NCI-H524 treated with DMSO at 0.1 percent for 48 hours (cell line): ENCODE data around the gene ATP12A.

Source experiments
- DNase-seq: peaks from one replicate; lab custom pipeline; 2025; lab: John Stamatoyannopoulos, UW

ATP12A gene

DNA sequence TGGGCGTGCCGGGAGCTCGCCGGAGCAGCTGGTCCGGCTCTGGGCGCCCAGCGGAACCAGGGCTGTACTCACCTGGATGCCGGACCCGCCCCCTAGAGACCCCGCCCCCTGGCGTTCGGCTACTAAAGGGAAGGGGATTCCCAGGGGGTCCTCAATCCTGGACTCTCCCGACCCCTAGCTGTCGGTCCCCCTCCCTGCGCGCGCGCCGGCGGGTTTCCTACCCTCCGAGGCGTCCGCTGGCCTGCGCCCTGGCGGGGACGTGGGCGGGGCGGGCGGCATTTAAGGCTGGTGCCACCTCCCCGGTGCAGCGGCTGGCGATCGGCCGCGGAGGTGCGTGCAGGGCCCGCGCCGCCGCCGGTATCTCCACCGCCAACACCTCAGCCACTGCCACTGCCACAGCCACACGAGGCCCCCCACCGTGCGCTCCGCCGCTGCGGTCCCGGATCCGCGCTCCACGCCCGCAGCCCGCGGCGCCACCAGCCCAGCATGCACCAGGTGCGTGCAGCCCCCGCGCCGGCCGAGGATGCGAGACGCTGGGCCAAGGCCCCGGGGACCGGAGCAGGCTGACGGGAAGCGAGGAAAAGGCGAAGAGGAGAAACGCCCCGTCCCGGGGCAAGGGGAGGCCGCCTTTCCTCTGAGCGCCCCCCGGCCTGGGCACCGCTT lies at the start of gene ATP12A:
Gene ATP12A, plus strand, starts transcription at position 151 of the 663 bp plus-strand sequence. Its CDS starts 336 bp downstream, at position 487.
- no peak for DNase-seq

DNA sequence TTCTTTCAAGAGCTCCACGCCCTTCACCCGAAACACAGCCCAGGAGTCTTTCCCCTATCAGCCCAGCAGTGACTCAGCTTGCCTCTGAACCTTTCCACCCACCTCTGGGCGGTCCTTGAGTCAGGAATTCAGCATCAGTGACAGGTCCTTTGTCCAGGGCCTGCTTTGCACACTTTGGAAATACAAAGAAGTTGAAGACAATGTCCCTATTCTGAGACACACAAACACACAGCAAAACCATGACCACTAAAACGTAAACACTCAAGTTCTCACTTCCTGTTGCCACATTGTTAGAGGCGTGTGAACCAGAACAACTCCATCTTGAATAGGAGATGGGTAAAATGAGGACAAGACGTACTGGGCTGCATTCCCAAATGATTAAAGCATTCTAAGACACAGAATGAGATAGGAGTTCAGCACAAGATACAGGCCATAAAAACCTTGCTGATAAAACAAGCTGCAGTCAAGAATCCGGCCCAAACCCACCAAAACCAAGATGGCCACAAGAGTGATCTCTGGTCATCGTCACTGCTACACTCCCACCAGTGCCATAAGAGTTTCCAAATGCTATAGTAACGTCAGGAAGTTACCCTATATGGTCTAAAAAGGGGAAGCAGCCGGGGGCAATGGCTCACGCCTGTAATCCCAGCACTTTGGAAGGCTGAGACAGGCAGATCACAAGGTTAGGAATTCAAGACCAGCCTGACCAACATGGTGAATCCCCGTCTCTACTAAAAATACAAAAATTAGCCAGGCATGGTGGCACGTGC lies 49.2 kb upstream of the ATP12A start:
- DNase-seq: no peak

DNA sequence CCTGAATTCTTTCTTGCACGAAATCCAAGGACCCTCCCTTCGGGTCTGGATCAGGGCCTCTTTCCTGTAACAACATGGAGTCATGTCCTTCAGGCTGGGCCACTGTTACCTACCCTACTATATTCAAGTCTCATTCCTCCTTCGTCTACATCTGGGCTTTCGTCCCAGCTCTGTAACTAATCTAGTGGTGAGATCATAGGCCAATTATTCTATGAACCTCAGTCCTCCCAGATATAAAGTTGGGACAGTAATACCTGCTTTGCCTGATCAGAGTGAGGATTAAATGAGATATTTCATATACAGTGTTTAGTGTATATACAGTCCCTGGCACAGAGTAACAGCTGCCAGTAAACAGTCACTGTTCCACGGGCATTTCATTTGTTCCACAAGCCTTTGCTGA lies 48.3 kb upstream of the ATP12A start:
- DNase-seq: no peak

DNA sequence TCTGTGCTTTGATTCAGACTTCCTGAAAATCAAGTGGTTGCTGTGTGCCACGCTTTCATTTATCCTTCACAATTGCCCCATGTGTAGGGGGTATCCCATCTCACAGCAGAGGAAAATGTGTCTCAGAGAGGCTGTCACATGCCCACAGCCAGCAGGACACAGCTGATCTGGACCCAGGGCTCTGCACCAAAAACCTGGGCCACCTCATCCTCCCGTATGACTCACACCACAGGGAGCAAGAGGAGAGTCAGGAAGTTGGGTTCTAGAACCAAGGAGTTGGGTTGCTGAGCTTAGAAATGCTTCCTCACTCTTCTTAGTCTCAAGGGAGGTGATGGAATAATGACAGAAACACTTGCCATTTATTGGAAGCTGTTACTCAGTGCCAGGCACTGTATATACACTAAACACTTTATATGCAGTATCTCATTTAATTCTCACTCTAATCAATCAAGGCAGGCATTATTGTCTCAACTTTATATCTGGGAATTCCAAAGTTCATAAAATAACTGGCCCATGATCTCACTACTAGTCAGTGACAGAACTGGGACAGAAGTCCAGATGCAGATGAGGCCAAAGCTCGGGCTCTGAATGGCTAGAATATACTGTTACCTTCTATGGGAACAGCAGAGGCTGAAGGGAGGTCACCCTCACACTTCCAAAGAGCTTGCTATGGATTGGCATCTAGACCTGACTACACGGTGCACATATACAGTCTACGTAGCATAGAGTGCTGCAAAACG lies 47.7 kb upstream of the ATP12A start:
- no peak for DNase-seq

DNA sequence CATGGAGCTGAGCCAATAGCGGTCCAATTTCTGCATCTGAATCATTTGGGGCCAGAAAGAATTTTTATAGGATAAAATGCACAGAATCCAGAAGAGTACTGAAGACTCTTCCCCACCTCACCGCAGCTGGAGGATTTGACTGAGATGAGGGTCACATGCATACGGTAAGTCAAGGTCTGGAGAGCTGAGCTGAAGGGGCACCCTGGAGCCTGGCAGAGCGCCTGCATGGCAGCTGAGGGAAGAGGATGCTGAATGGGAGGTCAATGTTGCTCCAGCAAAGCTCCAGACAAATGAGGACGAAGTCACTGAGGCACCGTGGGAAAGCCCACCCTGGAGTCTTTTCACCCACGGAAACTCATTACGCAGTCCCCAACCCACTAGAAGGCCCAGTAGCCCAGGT lies 43.4 kb upstream of the ATP12A start:
- no peak for DNase-seq

DNA sequence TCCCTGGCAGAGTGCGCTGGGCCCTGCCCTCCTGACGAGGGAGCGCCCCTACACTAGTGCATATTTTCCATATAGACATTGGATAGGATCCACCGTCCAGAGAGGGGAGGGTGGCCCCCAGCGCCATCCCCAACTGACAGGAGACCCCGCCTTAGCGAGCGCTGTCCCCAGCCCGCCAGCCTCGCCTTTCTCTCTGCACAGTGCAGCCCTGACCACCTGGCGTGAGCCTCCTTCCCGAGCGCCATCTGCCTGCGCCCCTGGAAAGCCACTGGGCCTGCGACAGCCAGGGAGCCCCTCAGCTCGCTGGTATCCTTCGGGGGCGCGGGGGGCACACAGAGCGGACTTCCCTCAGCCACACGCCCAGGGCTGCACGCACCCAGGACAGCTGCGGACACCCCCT lies 42.1 kb upstream of the ATP12A start:
- no peak for DNase-seq

DNA sequence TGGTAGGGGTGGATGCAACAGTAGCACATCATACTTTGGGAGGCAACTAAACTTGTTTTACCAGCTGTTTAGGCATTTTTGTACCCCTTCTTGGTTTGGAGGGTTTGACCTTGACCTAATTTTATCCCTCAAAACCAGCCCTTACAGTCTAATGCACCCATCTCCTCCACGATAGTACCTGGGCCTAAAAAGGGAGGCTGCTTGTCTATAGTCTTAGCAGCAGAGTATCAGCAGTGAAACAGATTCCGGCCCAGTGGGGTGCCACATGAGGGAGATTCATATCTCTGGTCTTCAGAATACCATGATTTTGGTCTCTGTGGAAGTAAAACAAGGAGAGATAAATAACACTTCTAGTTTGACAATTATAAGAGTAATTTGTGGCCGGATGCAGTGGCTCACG lies 39.5 kb upstream of the ATP12A start:
- no peak for DNase-seq

DNA sequence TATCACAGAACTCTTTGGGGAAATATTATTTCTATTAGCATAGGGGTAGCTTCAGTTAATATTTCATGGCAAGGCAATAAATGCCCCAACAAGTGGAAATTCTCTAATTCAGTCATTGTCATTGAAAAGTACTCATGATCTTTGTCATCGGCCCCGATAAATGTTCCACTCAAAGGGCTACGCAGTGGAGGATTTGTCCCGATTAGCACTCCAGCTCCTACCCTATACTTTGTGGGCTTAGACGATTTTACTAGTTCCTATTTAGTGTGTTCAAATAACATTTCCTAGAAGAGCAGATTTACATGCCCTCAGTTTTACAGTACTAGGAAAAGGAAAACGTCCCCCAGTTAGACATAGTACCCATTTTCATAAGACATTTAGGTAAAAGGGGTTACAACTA lies 38.0 kb upstream of the ATP12A start:
- DNase-seq: no peak

DNA sequence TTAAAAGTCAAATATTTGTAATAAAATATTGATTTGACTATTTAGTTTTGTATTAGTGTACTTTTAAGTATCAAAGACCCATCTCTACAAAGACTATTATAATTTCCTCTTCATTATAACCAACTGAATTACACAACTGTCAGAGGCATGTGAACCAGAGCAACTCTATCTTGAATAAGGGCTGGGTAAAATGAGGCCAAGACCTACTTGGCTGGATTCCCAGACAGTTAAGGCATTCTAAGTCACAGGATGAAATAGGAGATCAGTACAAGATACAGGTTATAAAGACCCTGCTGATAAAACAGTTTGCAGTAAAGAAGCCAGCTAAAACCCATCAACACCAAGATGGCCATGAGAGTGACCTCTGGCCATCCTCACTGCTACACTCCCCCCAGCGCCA lies 36.2 kb upstream of the ATP12A start:
- DNase-seq: no peak

DNA sequence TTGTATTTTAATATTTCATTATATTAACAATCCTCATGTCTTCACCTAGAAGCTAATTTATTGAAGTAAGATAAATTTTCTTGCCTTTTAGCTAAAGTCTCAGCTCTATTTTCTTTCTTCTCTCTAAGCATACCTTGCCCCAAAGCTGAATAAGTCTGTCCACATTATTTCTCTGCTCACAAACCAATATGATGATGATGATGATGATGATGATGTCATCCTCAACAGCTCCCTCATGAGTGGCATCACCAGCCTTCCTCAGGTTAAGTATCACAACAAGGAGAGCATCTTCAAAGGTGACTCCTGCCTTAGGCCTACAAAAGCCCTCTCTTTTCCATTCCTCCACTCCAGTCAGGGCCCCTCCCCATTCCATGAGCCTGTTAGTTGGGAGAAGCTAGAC lies 31.9 kb upstream of the ATP12A start:
- DNase-seq: no peak

DNA sequence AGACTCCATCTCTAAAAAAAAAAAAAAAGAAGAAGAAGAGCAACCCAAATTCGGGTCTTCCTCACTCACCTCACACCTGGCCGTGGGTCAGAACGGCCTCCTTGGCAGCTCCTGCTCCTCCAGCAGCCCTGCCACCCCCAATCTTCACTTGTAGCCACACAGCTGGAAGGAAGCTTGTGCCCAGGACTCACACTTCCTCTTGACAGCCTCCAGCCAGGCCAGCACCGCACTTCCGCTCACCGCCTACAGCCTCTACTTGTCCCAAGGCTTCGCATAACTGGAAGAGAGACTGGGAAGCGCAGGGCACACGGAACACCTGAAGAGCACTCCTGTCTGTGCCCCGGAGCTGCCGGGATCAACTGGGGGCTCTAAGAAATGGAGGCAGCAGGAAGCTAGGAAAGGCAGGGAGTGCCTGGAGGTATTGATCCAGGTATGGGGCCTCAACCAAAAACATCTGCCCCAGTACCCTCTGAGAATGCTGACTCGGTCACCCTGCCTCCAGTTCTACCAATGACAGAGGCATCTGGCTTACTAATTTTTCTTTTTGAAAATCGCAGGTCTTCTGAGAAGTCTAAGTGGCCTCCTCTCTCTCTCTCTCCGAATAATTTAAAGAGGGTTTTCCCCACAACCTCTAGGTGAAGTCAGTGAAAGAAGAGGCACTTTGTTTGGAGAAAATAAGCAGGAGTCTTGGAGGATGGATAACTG lies 31.1 kb upstream of the ATP12A start:
- no peak for DNase-seq

DNA sequence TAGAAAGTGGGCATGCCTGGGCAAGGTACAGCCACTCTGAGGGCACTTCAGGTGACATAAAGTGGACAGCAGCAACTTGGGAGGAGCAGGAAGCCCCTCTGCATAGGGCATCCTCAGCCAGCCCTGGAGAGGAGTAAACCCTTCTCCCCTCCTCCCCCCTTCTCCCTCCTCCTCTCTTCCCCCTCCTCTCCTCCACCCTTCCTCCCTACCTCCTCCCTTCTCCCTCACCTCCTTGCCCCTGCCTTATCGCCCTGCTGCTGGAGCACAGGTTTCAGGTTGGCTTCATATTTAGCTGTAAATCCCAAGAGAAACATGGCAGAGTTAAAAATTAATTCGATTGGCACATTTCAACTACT lies 30.5 kb upstream of the ATP12A start:
- DNase-seq: no peak

DNA sequence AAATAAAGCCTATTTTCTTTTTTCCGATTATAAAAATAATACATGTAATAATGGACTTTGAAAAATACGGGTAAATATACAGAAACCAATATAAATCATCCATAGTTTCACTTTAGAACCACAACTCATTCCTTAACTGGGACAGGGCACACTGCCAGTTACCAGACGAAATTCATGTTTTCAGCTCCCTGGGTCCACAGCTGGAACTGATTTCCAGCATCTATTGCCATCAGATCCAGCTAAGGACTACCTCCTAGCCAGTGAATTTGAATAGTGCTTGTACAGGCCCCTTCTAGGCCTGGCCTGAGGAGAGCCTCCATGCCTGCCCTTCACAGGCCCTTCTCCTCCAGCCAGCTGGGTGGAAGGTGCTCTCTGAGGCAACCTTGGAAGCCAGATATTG lies 30.0 kb upstream of the ATP12A start:
- DNase-seq: no peak

DNA sequence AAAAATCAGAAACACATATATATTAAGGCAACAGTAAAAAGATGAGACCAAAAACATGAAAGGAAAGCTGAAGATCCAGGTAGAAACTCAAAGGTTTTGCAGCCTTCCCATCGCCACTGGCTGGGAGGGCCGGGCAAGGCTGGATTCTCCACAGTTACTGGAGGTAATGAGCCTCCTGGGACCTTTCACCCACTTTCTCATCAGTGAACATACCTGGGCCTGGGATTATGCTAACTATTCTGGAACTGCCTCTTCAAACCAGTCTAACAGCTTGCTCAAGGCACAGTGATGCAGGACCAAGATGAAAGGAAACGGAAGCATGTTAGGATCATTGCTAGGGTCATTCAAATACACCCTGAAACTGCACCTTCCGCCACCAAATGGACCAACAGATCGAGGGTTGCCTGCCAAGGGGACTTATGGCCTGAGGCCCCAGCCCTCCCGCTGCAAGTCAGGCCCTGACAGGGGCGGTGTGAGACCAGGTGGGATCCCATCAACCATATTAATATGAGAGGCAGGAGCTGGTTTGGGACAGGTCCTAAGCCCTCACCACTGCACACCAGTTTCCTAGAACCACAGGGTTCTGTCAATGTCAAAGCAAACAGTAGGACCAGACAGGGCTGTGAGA lies 28.4 kb upstream of the ATP12A start:
- no peak for DNase-seq

DNA sequence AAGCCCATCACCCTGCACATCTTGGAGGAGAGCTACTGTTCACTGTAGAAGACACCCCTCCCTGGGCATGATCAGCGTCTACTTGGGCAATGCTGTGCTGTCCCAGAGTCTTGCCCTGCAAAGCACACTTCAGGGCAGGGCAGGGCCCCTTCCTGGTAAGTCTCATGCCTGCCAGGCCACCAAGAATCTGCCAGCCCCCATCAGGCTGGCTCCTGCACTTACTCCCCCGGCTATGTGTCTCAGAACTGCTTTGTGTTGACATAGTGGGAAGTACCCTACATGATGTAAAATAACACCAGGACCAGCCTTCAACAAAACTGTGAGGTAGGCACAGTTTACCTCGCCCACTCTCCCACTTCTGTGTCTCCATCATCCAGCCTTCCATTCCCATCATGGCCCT lies 27.8 kb upstream of the ATP12A start:
- no peak for DNase-seq

DNA sequence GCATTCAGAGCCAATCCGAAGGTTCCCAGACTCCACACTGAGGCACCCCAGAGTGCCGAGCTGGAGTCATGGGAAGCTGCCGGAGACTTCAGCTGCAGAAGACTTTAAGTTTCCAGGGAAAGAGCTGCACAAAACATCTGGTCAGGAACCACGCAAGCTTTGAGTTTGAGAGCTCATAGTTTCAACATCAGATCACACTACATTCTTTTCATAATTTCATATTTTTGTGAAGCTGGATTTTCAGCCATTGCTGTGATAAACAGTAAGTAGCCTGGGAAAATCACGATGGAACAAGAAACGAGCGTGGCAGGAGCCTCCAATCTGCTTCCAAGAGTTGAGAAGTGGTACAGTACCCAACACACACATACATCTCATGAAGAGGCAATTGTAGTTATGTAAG lies 25.5 kb upstream of the ATP12A start:
- DNase-seq: no peak

DNA sequence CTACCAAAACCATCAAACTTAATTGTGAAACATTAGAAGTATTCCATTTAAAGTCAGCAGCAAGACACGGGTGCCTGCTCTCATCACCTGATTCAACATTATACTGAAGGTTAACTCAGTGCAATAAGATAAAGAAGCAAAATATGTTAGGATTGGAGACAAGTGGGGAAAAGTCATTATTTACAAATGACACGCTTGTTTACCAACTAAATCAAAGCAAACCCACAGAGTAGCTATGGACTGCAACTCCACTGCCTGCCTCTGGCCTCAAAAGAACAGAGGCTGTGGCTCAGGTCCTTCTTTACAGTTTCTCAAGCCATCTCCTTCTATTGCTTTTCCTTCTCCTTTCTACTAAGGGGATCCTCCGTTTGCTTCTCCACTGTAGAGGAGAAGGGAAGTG lies 21.0 kb upstream of the ATP12A start:
- DNase-seq: no peak

DNA sequence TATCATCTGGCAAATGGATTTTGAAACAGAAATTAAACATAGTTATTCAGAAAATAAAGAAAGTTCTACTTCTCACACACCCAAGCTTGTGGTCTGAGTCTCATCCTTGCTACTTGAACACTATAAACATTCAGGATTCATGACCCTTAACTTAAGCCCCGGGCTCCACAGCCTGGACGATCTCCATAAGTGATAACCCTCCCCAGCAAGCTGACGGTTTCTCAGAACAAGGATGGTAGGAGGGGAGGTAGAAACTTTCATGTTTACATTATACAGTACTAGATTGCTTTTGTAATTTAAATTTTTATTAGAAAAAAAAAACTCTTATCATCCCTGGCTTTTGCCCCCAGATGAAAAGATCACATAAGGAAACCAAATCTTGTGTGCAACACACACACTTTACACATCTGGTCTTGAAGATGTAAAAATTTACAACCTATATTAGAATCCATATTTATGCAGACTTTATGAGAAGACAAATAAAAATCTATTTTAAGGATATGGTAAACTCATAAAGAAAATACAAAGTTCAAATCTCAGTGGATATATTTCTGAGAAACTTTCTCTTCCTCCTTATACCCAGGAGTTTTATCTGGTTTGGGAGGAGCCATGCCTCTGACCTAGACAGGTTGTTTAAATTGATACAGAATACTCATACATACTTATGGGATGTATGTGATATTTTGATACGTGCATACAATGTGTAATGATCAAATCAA lies 20.0 kb upstream of the ATP12A start:
- no peak for DNase-seq

DNA sequence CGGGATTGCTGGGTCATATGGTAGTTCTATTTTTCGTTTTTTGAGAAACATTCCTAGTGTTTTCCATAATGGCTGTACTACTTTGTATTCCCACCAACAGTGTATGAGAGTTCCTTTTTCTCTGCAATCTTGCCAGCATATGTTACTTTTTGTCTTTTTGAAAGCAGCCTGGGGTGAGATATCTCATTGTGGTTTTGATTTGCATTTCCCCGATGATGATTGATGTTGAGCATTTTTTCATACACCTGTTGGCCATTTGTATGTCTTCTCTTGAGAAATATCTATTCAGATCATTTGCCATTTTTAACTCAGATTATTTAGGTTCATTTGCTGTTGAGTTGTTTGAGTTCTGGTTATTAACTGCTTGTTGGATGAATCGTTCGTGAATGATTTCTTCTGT lies 18.5 kb upstream of the ATP12A start:
- no peak for DNase-seq

DNA sequence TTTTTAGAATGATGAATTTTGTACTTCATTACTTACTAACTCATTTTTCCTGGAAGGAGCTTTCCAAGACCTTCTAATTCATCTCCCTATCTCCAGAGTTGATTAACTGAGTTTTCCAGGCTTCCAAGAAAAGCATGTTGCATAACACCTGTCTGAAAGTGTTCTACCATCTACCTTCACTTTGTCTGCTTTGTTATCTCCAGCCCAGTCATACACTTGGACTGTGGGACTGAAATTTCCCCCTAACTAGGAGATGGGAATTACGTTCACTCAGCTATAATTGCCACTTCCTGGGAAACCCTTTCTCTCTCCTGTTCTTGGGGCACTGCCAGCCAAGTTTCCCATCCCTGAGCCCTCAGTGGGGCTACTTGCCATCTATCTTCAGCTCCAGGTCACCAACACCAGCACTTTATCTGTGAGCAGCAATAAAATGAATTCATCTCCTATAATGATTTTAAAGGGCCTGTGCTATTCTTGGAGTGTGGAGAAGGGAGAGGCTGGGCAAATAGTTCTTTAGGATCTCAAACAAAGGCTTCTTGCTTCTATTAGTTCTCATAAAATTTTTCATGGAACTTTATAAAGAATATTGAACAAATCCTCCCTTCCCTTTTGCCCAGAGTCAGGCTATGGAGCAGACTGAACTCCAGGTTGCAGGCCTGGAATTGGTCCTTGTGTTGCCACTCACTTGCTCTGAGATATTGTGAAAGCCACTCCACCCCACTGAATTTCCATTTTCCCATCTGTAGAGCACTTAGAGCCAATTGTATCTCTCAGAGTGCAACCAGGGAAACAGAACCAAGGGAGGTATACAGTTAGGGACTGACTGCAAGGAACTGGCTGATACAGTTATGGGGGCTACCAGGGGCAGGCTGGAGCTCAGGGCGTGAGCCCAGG lies 17.8 kb upstream of the ATP12A start:
- no peak for DNase-seq

DNA sequence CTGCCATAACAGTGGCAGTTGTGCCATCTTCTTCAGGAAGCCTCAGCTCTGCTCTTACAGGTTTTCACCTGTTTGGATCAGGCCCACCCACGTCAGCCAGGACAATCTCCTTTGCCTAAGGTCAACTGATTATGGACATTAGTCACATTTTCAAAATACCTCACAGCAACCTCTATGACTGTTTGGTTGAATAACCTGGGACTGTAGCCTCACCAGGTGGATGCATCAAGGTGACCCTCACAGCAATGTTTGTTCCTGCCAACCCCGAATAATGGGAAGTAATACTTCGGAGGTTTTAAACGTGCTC lies 17.2 kb upstream of the ATP12A start:
- no peak for DNase-seq
